ENCODE data around the gene SLC4A4. TPM values are rescaled to one million over a fixed set of nuclear protein-coding genes. Genes with fewer than 3 reads are reported as not detected.

The SLC4A4 gene
- total RNA-seq, 1 experiment from 2014 or later: under 0.01 TPM

- DNase-seq (ENCODE audit: low read depth): no peak
These were observed 199.7 kb downstream of the SLC4A4 start for GRCh38 chr4:71538528-71538927.

- DNase-seq (ENCODE audit: low read depth): no peak
These were observed 202.0 kb downstream of the SLC4A4 start for GRCh38 chr4:71540749-71541269.

- no peak for DNase-seq (ENCODE audit: low read depth)
These were observed 202.7 kb downstream of the SLC4A4 start for GRCh38 chr4:71541541-71541940.

- DNase-seq (ENCODE audit: low read depth): no peak
These were observed 206.3 kb downstream of the SLC4A4 start for GRCh38 chr4:71545168-71545567.

- DNase-seq (ENCODE audit: low read depth): no peak
These were observed 210.8 kb downstream of the SLC4A4 start for GRCh38 chr4:71549516-71550160.

- no peak for DNase-seq (ENCODE audit: low read depth)
These were observed 211.7 kb downstream of the SLC4A4 start for GRCh38 chr4:71550220-71551165.

- DNase-seq (ENCODE audit: low read depth): no peak
These were observed 214.8 kb downstream of the SLC4A4 start for GRCh38 chr4:71553605-71554004.

- no peak for DNase-seq (ENCODE audit: low read depth)
These were observed 215.2 kb downstream of the SLC4A4 start for GRCh38 chr4:71554025-71554424.

- DNase-seq (ENCODE audit: low read depth): no peak
These were observed 219.4 kb downstream of the SLC4A4 start for GRCh38 chr4:71558248-71558647.

- no peak for DNase-seq (ENCODE audit: low read depth)
These were observed 221.2 kb downstream of the SLC4A4 start for GRCh38 chr4:71559957-71560571.

- DNase-seq (ENCODE audit: low read depth): no peak
These were observed 226.0 kb downstream of the SLC4A4 start for GRCh38 chr4:71564775-71565174.

- no peak for DNase-seq (ENCODE audit: low read depth)
These were observed 228.0 kb downstream of the SLC4A4 start for GRCh38 chr4:71566856-71567255.

GRCh38 chr4:71568131-71568530, 229.3 kb downstream of the SLC4A4 start:
- DNase-seq (ENCODE audit: low read depth): no peak

- no peak for DNase-seq (ENCODE audit: low read depth)
These were observed 231.7 kb downstream of the SLC4A4 start for GRCh38 chr4:71570492-71570891.

GRCh38 chr4:71571346-71571745, 232.5 kb downstream of the SLC4A4 start:
- no peak for DNase-seq (ENCODE audit: low read depth)

GRCh38 chr4:71583971-71584370, 245.2 kb downstream of the SLC4A4 start:
- DNase-seq (ENCODE audit: low read depth): no peak

GRCh38 chr4:71584585-71584984, 245.8 kb downstream of the SLC4A4 start:
- DNase-seq (ENCODE audit: low read depth): no peak

- no peak for DNase-seq (ENCODE audit: low read depth)
These were observed 247.4 kb downstream of the SLC4A4 start for GRCh38 chr4:71586087-71586763.

- no peak for DNase-seq (ENCODE audit: low read depth)
These were observed 249.2 kb downstream of the SLC4A4 start for GRCh38 chr4:71587995-71588394.

- DNase-seq (ENCODE audit: low read depth): no peak
These were observed 254.0 kb downstream of the SLC4A4 start for GRCh38 chr4:71592793-71593192.

GRCh38 chr4:71593311-71593710, 254.5 kb downstream of the SLC4A4 start:
- DNase-seq (ENCODE audit: low read depth): no peak
